DLD1 (cell line): Measurements from ENCODE around the gene PRLH.

Source experiments
- in situ Hi-C: cut with HindIII; loops from 2 replicates; pipeline ENCODE4 v1.10.0; 2017; ENCODE audit warnings: low sequenced_read_pairs

Gene PRLH

DNA sequence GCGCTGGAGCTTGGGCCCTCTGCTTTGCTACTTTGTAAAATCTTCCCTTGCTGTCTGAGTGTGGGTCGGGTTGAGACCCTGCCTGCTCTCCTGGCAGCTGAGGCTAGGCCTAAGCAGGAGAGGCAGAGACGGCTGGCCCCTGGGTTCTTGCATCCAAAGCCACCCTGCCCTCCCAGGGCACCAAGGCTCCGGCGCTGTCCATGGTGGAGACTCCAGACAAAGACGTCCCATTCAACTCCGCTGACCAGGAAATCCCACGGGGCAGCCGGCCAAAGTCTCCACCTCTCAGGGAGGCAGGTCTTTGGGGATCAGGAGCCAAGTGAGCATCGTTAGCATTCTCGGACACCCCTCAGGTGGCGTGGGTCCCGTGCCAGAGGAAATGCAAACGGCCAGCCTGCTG, 2.6 kb upstream of the PRLH start:
- in situ Hi-C loops: no loop called here

DNA sequence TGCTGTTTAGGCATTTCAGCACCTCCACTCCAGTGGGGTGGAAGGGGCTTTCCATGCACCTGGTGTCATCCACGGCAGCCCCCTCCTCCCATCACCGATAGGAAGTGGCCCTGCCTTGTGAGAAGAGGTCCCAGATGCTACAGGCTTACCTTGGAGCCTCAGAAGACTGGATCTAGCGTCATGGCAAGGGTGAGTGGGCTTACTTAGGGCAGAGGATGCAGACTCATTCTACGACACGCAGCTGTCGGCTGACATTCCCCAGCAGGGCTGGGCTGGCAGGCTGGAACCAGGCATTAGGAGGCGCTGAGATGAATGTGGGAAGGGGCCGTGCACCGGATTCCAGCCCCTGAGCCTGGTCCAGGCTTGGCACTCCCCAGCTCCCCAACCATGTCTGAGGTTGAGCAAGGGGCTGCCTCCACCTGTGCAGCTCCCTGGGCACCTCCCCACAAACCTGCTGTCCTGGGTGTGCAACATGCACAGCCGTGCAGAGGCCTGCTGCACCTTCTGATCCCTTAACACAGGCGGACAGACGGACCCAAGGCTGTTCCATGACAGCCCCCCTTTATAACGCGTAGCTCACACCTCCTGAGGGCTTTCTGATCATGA, 1.7 kb upstream of the PRLH start:
- in situ Hi-C loops: no loop called here

DNA sequence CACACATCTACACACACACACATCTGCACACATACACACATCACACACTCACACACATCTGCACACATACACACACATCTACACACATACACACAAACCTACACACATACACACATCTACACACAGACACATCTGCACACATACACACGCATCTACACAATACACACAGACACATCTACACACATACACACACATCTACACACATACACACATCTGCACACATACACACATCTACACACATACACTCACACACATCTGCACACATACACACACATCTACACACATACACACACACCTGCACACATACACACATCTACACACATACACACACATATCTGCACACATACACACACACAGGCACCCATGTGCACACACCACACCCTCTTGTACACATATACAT, 400 bp upstream of the PRLH start:
- in situ Hi-C loops: no loop called here

DNA sequence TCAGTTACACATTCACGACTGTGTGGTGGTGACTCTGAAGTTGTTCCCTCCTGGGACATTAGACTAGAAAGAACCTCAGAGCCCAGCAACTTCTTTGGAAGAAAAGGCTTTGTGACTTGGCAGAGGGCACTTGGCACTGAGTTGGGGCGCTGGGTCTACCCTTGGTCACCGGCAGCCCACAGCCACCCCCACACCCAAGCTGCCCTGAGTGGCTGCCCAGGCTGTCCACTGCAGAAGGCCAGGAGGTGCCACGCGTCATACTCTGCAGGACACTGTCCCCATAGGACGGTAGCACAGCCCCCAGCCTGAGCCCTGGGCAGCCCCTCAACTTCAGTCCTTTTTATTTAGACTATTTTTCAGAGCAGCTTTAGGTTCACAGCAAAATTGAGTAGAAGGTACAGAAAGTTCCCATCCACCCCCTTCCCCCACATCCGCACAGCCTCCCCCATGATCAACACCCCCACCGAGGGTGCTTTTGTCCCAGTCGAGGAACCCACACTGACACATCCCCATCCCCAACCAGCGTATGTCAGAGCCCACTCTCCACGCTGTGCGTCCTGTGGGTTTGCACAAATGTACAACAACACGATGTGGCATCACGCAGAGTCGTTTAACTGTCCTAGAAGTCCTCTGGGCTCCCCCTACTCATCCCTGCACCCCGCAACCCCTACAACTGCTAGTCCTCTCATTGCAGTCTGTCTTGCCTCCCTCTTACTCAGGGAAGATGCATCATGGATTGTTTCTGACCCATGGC, 1.1 kb downstream of the PRLH start:
- in situ Hi-C loops: no loop called here

DNA sequence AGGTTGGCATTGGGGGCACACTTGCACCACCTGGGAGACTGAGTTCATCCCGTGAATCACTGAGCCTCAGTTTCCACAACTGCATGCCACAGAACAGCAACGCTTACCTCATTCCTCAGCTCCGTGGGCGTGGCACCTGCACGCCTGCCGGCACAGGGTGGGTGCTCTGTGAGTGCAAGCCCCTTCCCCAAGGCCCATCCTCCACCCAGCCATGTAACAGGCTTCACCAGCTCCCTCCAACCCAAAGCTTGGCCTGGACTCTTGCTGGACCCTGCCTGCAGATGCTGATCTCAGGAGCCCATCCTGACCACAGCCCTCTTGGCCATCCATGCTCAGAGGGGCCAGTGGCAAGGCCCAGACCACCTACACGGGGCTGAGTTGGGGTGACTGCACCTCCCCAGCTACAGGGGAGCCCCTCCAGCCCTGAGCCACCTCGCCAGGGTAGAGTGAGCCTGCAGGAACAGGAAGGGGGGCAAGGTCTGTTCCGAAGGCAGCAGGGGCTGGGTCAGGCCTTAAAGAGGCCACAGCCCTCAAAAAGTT, 1.8 kb downstream of the PRLH start:
- in situ Hi-C loops: no loop called here

GRCh38 chr2:237569041-237569440, 2.7 kb downstream of the PRLH start:
- in situ Hi-C loops: no loop called here

- in situ Hi-C loops: no loop called here
Observed at GRCh38 chr2:237569896-237570295, 3.5 kb downstream of the PRLH start.

DNA sequence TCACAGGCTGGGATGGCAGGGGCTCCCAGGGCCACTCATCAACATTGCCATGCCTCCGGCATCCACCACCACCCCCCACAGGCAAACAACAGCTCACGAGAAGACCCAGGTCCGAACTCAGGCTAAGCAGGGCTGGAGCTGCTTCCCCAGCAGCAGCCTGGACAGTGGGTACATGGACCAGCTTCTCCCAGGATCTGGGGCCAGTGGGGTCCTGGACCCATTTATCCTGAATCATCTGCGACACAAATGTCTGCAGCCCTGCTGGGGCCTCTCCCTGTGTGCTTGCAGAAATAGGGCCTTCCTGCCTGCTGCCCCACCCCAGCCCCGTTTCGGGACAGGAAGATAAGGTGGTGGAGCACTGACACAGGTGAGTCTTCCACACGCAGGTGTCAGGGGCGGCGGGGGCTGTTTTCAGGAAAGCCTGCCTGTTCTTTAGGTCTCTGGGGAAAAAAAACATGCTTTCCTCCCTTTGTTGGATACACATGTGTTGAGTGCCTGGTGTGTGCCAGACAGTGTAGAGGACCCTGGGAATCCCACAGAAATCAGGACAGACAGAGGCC, 4.5 kb downstream of the PRLH start:
- in situ Hi-C loops: no loop called here

GRCh38 chr2:237571551-237571950, 5.2 kb downstream of the PRLH start:
- in situ Hi-C loops: no loop called here

- in situ Hi-C loops: no loop called here
Observed at GRCh38 chr2:237572021-237572741, 5.8 kb downstream of the PRLH start.

GRCh38 chr2:237572742-237573101, 6.3 kb downstream of the PRLH start:
- in situ Hi-C loops: no loop called here

- in situ Hi-C loops: no loop called here
Observed at GRCh38 chr2:237573721-237574415, 7.5 kb downstream of the PRLH start.

GRCh38 chr2:237574467-237574866, 8.1 kb downstream of the PRLH start:
- in situ Hi-C loops: no loop called here

DNA sequence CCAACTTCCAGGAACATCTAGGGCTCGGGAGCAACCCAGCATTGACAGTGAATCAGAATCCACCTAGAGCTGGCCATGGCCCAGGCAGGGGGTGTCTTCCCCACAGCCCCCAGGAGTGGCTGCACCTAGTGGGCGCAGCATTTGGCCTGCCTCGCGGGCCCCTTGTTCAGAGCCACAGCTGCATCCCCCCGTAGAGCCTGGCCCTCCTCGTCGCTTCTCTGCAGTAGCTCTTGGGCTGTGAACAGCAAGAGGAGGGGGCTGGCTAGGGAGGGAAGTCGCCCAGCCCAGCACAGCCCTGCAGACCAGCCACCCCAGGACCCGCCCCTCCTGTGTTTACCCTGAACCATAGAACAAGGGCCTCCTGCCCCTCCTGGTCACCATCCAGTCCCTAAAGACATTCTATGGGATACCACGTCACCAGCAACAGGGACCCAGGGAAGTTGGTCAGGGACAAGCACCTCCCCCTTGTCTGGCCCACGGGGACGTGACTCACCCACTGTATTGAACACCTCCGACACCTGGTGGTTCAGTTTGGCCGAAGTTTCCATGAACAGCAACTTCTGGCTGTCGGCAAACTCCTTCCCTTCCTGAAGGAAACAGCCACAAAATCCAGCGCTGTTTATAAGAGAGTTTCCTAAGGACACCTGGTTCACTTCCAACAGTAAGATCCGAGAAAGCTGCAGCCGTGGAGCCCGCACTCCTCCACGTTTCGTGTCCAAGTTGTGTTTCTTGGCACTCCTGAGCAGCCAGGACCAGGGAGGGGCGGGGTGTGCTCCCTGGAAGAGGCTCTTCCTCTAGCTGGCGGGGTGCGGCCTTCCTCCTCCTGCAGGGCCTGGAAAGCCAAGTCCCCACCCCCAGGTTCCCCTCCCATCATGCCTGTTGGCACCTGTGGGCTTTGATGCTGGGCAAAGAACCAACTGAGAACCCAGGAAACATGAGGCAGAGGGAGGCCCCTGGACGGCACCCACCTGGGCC, 8.8 kb downstream of the PRLH start:
- in situ Hi-C loops: no loop called here

DNA sequence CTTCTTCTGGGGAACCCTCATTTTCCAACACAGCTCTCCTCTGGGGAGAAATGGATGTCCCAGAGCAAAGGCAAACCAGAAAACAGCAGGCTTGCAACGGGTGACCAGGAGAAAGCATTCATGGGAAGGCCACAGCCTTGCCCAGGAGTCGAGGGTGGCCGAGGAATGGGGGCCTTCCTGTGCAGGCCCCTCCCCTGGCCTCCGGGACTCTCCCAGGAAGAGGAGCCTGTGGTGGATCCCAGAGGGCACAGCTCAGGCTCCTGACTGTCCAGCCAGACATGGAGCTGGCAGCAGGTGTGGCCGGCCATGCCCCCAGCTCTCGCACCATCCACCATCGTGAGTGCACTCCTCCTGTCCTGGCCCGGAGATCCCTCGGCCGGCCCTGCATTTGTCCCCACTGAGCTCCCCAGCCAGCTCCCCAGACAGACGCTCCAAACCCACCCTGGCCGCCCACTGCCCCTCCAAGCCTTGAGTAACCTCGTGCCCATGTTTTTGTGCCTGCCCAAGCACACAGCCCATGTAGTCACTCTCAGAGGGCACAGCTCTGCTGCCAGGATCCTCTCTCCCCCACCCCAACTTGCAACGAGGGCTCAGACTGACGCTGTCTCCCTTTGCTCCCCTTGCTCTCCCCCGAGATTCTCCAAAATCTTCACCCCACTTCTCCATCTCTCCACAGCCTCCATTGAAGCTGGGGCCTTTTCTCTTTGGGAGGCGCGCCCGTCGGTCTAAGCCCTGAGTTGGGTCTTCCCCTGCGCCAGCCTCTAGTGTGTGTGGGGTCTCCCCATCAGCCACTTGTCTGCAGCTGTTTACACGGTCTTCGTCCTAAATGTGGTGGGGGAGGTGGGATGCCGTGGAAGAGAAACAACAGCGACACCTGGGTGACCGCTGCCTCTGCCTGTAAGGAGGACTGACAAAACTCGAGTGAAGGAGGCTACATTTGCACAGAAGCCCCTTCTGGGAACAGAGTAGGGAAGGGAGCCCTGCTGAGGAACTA, 9.8 kb downstream of the PRLH start:
- in situ Hi-C loops: no loop called here

DNA sequence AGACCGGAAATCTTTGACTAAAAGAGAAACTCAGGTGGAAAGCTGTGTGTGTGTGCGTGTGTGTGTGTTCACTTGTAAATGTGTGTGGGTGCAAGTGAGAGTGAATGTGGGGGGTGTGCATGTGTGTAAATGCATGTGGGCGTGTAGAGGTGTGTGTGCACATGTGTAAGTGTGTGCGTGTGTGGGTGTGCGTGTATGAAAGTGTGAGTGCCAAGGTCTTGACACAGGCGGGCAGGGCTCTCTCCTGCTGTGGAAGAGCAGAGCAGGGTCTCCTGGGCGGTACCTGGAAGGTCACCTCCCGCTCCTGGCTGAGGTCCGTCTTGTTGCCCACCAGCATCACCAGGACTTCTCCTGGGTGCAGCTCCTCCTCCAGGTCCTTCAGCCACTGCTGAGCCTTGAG, 10.6 kb downstream of the PRLH start:
- in situ Hi-C loops: no loop called here

- in situ Hi-C loops: no loop called here
Observed at GRCh38 chr2:237577458-237577857, 11.1 kb downstream of the PRLH start.

DNA sequence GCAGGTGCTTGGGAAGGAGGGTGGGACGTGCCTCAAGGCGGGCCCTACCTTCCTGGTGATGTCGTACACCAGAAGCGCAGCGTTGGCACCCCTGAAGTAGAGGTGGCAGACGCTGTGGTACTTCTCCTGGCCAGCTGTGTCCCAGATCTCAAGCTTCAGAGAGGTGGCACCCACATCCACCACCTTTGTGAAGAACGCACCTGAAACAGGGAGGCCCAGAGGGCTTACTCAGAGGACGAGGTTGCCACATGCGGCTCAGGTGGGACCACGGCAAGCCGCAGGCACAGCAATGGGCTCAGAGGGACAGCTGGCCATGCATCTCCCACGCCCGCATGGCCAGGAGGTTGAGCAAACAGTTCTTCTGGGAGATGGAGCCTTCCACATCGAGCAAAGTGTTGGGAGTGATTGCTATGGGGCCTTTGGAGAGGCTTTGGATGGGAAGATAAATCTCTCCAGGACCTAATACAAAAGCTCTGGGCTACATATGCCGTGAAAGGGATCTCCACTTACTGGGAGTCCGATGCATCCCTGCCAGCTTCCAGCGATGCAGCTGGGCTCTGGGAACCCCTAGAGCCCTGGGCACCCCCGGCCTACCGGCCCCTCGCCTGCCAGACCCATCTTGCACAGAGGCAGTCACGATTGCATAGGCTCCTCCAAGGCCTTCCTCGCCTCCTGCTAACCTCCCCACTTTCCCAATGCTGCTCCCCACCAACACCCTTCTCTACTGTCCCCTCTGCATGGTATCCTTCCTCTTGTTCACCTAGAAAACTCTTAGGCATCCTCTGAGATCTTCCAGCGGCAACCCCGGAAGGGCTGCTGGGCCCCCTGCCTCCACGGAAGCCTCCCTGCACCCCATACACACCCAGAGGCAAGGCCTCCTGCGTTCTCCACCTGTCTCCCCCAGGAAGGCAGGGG, 11.8 kb downstream of the PRLH start:
- in situ Hi-C loops: no loop called here
